Fibroblast of upper back skin (primary cell): ENCODE data around the gene PARG.
A peak's percentile ranks its signal among the peaks of the same experiment; 100 is the strongest.
"Not testable (repeated sequence)": the region's sequence is repeated elsewhere in the genome, so short reads cannot be mapped to it uniquely, and the experiment has no call there.

ENCODE experiments used
- DNase-seq: peaks from one replicate; pipeline ENCODE4 v3.0.0-alpha.2; 2013

The PARG gene

DNA sequence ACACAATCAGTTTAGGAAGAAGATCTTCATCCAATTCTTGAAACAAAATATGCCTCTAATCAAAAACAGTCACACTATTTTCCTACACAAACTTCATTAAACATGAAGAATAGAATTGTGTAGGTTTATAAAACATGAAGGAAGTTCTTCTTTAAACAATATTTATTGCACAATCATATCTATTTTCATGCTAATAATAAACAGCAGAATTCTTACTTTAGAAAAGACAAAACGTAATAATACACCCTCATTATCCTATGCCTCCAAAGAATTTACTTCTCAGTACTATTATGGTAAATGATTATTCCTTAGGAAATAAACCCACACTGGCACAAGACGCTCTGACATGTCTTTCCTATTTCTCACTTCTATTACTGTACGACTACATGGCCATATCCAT lies 41.4 kb downstream of the PARG start:
- DNase-seq: not testable (repeated sequence)

DNA sequence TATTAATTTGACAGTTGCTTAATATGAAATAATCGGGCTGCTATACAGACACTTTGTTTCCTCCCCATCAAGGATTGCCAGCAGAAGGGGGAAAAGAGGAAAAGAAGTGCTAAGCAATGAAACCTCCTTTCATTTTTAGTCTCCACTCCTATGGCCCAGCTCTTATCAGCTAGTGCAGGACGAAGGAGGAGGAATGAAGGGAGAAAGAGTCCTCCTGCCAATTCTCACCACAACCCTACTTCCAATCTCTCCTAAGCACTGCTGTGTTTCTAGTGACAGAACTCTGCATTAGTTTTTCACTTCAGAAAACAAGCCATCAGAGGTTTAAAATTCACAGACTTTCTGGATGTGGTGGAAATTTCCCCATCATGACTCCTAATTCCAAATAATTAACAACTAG lies 41.8 kb downstream of the PARG start:
- not testable (repeated sequence) for DNase-seq

DNA sequence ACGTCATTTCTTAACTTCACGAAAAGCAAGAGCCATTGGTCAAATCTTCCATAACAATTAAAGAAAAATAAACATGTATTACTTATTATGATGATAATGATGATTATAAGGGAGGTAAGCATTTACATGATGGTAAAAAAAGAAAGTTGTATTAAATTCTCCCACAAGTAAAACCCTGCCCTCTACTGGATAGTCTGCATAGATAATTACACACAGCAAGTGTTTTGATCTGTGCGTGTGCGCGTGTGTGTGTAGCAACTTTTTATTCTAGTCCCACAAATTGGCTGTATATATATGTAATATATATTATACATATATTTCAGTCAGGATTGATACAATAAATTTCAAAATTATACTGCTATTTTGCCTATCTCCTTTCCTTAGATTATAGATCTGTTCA lies 51.8 kb downstream of the PARG start:
- not testable (repeated sequence) for DNase-seq

DNA sequence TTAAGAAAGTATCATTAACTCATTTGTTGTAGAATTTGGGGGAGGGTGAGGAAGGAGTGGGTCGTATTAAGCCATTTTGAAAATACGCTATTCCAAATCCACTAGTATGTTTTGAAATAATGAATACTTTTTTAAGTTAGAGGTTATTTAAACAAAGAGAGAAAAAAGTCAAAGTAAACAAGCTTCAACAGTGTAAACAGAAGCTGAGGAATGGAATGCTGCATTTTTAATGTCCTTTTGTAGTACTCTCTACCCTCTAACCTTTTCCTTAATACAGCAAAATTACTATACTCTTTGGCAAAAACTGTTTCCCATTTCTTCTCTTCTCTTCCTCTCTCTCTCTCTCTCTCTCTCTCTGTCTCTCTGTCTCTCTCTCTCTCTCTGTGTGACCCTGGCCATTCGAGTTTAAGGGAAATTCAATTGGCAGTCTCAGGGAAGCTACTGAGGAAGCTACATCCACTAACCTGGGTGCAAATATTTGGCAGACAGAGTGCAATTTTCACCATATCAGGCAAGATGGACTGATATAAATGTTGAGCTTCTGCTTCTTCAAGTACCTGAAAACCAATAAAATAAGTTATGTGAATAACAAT lies 57.0 kb downstream of the PARG start:
- DNase-seq: not testable (repeated sequence)

DNA sequence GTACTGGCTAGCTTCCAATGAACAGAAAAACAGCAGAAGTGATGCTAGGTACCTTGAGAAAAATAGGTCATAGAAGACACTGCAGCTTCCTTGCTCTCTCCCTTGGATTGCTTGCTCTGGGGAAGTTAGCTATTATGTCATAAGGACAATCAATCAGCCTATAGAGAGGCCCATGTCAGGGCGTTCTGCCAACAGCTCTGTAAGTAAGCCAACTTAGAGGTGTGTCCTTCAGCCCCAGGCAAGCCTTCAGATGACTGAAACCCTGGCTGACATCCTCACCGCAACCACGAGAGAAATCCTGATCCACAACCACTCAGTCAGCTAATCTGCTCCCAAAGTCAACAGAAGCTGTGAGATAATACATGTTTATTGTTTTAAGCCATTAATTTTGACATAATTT lies 58.0 kb downstream of the PARG start:
- DNase-seq: not testable (repeated sequence)

DNA sequence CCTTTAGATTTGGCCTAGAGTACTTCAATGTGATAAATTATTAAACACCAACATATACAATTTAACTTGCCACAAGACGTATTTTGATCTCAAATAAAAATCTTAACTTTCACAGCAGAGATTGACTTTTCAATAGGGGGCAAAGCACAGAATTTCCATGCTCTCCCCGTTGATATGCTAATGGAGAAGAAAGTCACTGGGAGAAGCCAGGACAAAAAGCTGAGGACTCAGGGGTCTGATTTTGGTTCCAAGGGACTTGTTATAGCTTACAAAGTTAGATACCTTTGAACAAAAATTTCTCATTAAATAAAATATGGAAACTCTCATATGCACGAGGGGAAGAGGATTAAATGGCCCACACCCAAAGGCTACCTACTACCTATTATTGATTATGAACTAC lies 59.5 kb downstream of the PARG start:
- not testable (repeated sequence) for DNase-seq

DNA sequence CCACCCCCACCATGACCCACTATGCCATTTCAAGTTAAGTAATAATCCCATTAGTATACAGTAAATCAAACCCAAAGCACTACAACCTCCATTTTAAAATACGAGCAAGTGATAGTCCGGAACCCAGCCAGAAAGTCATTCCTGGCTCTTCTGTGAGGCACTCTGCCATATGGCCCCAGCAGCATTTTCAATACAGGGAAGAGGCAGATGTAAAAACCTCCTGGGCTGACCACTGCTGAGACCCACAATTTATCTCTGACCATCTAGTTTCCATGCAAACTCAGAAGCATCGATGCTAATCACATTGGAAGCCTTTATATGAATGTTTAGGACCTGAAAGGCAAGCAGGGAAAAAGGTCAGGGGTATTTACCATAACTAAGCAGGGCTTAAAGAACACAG lies 69.1 kb downstream of the PARG start:
- DNase-seq: not testable (repeated sequence)

DNA sequence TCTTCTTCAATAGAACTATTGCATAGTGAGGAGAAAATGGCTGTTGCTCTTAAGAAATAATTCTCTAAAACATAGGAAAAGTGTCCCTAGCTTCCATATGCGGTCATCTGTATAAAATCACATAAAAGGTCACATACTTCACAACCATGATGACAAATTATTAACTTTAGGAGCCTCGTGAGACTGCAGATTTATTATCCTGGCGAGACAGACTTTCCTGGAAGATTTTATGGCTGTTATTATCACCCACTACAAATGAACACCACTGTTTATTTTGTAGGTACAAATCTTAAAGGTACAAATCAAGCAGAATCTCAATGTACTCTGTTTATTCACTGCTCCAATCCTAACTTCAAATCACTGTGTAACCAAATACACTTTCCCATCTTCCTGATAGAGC lies 70.4 kb downstream of the PARG start:
- DNase-seq: not testable (repeated sequence)

DNA sequence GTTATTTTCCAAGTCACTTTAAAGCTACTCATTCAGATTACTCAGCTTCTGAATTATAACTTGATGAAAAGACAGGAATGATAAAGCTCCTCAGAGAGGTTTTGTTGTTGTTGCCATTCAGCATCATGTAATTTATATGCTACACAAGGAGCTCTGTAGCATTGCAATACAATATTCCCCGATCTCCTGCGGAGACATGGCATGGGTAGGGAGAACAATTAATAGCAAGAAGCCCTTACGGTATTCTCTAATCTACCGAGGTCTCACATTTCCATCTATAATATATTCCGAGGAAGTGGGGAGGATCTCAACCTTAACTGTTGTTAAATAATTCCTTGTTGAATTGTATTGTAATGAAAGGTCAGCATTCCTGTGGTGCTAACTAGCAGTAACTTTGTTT lies 81.9 kb downstream of the PARG start:
- not testable (repeated sequence) for DNase-seq

DNA sequence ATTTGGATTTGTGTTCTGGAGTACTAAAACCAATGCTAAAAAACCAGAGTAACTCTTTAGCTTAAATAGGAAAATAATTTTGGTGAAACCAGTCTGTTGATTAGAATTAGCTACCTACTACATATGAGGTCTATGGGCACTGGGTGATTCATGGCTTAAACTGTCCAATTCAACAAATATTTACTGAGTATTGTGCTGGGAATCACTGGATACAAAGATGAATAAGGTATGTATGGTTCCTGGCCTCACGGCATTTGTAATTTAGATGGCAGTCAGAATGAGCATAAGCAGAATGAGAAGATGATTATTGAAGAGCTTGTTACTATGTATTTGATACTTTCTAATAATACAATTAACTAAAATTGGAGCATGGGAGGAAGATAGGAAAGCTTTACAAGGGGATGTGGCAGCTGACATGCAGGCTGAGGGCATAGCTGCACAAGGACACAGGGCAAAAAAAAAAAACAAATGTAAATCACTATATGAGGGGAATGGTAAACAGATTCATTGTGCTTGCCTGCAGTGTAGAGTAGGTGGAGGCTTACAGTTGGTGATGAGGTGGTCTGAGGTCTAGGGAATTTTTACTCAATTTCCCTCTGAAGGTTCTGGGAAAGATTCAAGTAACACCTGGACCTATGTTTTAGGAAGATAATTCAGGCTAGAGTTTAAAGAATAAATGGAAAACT lies 83.0 kb downstream of the PARG start:
- not testable (repeated sequence) for DNase-seq

DNA sequence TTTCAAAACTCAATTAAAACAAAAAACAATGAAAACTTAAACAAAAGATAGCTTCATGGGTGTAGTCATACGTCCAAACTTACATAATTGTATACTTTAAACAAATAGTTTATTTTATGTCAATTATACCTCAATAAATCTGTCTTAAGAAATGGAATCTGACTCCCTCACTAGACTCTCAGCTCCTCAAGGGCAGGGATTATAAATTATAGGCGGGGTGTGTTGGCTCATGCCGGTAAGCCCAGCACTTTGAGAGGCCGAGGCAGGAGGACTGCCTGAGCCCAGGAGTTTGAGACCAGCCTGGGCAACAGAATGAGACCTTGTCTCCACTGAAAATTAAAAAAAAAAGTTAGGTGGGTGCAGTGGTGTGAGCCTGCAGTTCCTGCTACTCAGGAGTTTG lies 92.3 kb downstream of the PARG start:
- not testable (repeated sequence) for DNase-seq

DNA sequence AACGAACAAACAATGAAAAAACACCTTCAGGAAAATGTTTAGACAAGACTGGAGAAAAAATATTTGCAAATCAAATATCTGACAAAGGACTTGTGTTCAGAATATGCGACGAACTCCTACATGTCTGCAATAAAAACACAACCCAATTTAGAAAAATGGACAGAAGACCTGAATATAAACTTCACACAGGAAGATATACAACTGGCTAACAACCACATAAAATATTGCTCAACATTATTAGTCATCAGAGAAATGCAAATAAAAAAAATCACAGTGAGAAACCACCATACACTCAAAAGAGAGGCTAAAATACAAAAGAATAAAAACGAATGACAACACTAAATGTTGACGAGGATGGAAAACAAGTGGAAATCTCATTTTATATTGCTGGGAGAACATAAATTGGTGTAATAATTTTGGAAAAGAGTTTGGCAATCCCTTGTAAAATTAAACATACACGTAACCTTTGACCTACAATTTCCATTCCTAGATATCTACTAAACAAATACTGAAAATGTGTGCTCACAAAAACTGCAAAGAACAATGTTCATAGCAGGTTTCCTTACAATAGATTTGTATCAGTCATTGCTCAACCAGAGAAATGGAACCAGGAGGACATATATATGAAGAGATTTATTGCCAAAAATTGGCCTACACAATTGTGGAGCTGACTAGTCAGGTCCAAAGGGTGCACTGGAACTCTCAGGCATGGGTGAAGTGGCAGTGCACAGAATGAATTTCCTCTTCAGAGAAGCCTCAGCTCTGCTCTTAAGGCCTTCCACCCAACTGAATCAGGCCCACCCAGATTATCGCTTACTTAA lies 96.8 kb downstream of the PARG start:
- DNase-seq: peak; percentile 20

DNA sequence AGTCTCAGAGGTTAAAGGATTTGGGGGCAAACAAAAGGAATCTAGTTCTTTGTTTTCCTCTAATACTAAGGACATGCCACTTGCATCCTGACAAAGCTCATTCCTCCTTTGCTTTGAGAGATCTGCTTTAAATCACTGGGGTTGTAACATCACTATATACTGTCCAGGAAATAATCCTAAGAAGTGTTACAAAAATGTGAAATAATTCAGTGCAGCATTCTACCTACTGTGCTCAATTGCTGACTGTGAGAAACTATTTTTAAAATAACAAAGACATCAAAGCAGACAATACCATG lies 99.5 kb downstream of the PARG start:
- not testable (repeated sequence) for DNase-seq

DNA sequence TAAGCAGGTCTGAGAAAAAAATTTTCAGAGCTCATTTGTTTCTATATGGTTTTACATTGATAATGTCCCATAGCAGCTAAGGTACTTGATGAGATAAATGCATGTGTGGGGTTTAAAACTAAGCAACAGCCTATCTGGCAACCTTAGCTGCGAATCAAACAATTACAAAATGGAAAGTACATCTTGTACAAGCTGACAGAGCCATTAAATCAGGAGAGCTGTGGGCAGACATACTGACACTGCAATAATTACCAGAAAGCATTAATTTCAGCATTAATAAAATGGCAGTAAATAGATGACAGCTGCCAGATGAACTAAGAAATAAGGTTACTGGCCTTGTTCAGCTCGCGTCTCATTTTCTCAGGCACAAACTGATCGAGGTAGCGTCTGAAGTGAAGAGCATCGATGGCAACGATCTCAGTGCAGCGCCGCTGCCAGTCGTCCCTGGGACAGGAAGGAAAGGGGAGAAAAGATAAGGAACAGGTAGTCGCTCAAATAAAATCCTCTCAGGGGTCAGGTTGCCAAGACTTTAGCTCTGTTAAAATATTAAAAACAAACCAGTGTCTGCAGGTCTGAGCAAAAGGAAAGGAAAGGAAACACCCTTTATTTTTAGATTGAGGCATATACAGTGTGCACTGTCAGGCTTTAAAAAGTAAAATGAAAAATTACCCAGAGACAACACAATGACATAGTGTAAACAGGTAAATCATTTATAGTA lies 100.1 kb downstream of the PARG start:
- DNase-seq: no peak

DNA sequence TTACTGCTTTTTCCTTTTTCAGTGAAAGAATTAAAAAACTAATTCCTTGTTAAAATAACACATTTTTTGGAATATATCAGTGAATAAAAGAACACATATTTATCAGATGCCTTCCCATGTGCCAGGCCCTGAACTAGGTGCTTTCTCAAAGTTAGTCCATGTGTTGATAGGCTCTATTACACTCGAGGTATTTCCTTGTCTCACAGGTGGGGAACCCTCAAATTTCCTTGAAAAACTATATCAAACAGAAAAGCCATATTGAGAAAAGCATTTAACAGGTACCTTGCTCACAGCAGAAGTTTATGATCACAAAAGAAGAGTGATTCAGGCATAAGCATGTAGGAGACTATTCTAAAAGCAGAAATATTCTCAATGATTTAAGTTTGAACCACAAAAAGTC lies 104.1 kb downstream of the PARG start:
- no peak for DNase-seq

DNA sequence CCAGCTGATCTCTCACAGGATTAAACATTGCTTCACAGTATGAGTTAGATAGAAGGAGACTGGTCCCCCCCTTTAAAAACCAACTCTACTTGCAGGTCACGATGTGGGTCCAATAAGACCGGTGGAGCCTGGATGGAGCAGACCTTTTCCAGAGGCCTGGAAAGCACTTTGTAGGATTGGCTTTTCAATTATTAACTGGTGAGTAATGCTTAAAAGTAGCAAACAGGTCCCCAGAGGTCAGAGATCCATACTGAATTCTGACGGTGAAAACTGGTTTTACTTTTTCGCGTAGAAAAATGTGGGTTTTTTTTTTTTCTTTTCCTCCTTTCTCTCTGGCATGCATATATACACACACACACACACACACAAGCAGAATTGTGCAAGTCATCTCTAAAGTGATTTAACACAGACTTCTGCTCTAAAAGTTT lies 104.8 kb downstream of the PARG start:
- peak; percentile 9 for DNase-seq

DNA sequence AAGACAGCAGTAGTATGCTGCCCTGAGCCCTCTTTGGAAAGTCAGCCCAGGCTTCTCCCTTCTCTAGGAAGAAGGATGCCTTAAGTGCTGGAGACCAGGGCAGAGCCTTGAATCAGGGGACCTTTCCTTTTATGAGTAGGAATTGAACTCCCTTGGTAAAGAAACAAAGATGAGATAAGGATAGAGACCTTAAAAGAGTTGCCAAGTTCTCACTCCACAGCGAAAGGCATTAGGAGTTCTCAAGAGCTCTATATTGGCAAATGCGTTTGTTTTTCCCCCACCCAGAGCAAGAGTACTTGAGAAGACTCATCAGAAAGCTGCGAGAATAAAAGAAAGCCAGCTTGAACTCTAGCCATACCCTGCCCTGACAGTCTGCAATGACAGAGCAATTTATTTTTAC lies 106.9 kb downstream of the PARG start:
- no peak for DNase-seq

DNA sequence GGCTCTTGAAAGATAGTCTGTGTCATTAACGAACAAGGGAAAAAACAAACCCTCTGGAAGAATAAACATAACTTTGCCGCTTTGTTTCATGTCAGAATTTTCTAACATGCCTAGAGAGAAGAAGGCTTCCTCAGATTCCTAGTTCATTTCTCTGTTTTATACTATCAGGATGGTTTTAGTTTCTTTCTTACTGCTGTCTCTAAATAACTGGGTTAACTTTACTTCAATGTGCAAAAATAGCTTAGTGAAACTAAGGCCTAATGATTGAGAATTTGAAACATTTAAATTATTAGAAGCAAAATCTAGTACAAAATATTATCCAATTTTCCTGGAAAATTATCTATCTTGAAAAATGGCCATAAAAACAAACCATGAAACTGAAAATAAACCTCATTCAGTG lies 107.6 kb downstream of the PARG start:
- DNase-seq: no peak

DNA sequence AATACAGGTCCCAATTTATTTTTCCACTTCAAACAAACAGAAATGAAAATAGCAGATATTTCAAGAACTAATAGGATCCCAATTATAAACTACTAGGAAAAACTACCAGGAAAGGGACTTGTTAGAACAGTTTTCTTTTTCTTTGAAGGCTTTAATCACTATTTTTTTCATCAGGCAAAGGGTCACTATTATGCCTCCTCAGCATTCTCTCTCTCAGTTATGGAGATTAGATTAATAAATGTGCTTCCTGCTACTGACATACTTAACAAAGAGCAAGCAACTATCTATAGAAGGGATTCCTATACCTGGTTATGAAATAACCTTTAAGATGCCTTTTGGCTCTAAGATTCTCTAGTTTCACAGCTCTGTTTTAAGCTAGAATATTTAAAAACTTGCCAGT lies 108.7 kb downstream of the PARG start:
- DNase-seq: no peak

DNA sequence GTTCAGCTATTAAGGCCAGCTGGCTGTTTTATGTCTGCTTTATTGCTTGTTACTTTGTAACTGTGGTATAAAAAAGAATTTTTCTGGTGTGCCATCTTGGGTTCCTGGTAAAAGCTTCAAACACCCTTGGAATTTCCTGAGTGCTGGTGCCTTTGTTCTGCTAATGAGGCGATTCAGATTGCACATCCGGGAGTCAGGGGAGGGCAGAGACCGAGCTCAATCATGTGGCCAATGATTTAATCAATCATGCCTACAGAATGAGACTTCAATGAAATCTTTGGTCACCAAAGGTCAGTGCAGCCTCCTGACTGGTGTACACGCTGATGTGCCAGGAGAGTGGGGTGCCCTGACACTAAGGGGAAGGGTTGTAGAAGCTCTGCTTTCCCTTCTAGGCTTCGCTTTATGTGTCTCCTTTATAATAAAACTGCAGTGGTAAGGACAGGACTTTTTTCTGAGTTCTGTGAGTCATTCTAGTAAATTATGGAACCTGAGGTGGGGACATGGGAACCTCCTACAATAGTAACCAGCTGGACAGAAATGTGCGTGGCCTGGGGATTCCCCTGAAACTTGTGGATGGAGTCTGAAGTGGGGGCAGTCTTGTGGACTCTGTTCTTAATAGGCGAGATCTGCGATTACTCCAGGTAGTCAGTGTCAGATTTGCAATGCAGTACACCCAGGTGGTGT lies 110.3 kb downstream of the PARG start:
- DNase-seq: peak; percentile 45

DNA sequence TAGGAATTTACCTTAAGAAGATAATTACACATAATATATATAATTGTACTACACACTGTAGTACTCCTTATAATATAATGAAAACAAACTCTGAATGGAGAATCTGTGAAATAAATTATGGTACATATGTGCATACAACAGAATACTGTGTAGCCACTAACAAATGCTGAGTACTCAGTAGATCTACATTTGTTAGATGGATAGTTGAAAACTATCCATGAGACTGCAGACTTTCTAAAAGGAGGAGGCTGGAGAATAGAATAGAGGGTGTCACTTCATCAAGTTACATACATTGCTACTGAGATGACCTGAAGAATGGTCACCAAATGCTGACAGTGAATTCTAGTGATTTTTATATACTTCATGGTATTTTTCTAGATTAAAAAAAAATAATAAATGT lies 111.0 kb downstream of the PARG start:
- no peak for DNase-seq

DNA sequence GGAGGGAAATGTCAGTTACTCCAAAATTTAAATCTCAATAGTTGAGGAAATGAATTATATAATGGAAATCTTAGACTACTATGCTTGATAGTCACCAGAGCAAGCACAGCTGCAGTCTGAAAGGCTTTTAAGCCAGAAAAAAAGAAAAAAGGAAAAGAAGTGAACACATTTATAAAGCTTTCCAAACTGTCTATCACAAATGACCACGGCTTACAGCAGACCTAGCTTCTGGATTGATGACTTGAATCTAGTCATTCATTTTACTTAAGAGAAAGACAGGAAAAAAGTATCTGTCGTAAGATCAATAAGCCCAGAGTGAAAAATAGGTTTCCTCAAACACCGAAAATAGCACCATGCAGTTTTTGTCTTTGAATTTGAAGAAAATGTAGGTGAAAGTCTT lies 111.8 kb downstream of the PARG start:
- DNase-seq: no peak

DNA sequence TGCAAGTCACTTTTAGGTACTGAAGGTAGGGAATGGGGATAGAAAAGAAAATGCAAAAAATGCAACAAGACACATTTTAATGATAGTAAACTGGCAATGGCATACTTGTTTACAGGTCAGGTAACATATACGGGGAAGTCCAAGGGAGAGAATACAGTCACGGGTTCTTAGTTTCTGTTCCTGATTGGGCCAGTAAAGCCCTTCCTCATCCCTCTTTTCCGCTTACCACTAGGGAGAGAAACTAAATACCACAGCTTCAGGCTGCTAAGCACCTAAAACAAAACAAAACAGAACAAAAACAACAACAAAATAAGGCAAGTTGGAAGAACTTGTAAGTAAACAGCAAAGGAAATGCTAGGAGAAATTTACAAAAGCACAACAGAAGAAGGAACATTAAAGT lies 114.5 kb downstream of the PARG start:
- DNase-seq: no peak
